ENCODE measurements around the gene CRTC1.

DNA sequence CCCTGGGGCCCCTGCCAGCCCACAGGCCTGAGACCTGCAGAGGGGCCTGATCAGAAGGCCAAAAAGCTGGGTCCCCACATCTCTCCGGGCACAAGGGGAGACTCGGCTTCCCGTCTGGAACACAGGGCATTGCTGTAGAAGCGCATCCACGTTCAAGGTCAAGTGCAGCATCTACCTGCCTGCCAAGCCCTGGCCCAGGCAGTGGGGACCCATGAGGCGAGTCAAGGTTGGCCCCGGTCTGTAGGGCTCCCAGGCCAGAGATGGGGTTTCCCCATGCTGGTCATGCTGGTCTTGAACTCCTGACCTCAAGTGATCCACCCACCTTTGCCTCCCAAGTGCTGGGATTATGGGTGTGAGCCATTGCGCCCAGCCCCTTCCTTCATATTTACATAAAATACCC lies 121.2 kb downstream of the CRTC1 start:
- TF ChIP-seq, protein P1, sequence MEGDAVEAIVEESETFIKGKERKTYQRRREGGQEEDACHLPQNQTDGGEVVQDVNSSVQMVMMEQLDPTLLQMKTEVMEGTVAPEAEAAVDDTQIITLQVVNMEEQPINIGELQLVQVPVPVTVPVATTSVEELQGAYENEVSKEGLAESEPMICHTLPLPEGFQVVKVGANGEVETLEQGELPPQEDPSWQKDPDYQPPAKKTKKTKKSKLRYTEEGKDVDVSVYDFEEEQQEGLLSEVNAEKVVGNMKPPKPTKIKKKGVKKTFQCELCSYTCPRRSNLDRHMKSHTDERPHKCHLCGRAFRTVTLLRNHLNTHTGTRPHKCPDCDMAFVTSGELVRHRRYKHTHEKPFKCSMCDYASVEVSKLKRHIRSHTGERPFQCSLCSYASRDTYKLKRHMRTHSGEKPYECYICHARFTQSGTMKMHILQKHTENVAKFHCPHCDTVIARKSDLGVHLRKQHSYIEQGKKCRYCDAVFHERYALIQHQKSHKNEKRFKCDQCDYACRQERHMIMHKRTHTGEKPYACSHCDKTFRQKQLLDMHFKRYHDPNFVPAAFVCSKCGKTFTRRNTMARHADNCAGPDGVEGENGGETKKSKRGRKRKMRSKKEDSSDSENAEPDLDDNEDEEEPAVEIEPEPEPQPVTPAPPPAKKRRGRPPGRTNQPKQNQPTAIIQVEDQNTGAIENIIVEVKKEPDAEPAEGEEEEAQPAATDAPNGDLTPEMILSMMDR (IDR thresholded peaks at IDR 0.05 in 8 of 11, conservative IDR thresholded peaks at IDR 0.05 in 3 of 11), result no peak
- TF ChIP-seq POLR2AphosphoS5 (IDR thresholded peaks at IDR 0.05), result no peak
- no peak for TF ChIP-seq POLR2A (IDR thresholded peaks at IDR 0.05)
